ENCODE data around the gene LITAFD. TPM values are rescaled to one million over a fixed set of nuclear protein-coding genes. Genes with fewer than 3 reads are reported as not detected.

LITAFD gene
- total RNA-seq, 1 donor from 2014 or later = not detected

DNA sequence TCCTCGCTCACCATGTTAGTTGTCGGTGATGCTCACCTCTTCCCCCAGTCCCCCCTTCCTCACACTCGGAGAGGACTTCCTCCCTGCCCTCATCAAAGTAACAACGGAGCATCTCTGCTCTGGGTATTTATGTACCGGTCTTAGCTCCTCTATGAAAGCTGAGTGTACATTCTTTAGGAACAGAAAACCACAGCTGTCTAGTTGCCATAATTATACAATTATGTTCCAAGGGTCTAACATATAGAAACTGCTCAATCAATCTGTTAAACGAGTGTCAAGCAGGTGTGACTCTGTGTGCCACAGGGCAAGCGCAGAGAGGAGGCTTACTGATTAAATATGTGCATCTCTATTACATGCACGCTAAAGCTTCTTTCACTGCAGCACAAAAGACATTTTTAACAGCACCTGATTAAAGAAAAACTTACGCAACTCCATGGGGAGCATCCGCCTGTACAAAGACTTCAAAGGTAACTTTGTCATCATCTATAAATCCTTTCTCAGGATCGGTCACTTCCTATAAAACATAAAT lies 37.8 kb downstream of the LITAFD start:
- no peak for DNase-seq (ENCODE audit: low read depth, low spot score)

DNA sequence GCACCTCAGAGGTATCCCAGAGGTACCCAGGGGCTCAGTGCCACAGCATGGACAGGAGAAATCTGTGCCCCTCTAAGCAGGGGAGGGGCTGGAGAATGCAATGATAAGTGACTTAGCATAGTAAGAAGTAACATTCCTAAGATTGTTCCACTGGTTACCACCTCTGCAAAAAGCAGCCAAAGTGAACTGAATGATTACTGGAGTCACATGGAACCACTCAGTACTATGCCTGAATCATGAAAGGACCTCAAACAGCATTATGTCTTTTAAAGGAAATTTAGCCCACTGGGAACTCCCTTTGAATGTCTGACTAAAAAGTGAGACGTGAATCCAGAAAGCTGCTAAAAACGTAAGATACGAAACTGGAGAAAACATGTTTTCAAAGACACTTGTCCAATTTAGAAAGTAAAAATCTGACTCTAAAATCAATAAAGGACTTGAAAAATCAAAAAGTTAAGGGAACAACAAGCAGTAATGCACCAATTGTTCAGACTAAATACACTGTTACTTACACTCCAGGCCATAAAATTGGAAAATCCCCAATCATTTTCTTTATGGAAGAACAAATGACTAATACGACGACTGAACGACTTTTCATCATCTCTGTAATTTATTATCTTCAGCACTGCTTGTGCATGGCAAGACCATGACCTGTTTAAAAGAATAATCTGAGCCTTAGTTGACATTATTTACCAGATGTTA lies 38.6 kb downstream of the LITAFD start:
- no peak for DNase-seq (ENCODE audit: low read depth, low spot score)

DNA sequence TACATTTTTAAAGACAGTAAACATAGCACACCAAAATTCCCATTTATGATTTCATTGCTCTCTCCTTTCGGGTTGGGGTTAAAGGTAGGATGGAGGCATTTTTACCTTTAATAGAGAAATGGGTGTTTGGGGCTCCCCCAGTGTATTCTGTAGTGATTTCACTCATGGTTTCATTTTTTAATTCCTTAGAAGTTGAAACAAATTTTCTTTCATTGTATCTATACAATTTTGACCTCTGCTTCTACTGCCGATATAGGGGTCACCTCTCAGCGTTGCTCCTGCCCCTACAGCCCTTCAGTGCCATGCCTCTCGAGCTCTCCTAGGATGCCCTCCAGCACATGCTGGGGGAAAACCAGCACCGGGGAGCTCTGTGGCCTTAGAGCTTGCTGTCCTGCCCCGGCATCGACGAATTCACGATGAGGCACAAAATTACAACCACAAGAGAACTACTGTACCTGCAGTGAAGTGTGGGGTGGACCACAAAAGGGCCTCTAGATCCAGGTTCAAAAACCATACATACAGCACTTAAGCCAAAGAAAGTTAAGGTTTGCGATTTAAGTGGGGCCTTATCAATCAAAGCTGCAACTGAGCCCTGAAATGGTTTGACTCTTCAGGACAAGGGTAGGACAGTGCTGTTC lies 39.3 kb downstream of the LITAFD start:
- no peak for DNase-seq (ENCODE audit: low read depth, low spot score)

DNA sequence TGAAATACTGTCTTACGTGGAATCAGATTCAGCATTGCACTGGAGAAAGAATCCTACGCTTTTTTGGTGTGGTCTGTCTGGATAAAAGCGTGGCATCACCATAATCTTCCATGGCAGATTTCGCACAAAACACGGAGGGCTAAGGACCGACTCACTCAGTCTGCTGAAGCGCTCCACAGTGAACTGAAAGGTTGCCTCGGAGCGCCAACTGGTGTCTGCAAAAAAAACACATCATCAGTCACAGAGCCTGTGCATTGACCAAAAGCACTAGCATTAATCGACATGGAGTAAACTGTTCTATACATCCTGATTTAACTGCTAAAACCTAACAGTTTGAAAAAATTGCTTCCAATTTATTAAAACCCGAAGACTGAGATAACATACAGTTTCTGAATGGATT lies 41.0 kb downstream of the LITAFD start:
- no peak for DNase-seq (ENCODE audit: low read depth, low spot score)

DNA sequence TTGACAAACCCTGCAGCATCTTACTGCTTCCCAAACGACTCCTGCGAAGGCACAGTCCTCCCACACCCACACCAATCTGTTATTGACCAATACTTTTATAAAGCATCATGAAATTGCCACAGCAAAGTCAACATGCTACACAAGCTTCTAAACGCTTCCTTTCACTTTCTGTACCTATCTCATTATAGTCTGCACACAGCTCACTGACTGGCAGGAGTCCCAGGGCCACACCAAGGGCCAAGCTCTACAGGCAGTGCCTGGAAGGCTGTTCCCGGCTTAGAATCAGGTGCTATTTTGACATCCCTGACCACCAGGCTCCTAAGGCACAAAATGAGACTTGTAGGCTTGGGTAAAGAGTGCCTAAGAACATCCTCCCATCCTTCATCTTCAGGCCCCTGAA lies 42.1 kb downstream of the LITAFD start:
- no peak for DNase-seq (ENCODE audit: low read depth, low spot score)

DNA sequence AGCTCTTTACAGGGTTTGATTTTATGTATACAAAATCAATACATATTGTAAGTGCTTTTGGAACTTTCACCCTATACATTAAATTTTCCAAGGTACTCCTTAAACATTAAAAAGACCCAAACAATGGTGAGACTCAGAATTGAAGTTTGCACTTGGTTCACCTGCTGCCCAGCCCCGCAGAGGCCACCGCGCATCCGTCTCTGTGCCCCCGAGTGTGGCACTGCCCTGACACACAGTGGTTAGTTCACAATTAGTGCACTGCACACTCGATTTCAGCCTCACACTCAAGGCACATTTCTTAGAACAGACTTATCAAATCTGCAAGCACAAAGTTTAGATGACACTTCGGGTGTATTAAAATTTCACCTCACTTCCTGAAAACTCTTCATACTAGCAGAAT lies 43.3 kb downstream of the LITAFD start:
- no peak for DNase-seq (ENCODE audit: low read depth, low spot score)

DNA sequence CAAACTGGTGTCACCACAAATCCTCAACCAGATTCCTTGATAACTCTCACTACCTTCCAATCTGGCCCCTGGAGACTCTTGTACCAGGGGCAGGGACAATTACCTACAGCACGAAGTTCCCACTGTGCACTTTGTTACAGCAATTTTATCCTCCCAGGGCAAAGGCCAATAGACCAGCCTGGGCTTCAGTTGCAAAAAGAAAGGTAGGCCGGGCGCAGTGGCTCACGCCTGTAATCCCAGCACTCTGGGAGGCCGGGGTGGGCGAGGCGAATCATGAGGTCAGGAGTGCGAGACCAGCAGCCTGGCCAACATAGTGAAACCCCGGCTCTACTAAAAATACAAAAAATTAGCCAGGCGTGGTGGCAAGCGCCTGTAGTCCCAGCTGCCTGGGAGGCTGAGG lies 44.7 kb downstream of the LITAFD start:
- no peak for DNase-seq (ENCODE audit: low read depth, low spot score)

DNA sequence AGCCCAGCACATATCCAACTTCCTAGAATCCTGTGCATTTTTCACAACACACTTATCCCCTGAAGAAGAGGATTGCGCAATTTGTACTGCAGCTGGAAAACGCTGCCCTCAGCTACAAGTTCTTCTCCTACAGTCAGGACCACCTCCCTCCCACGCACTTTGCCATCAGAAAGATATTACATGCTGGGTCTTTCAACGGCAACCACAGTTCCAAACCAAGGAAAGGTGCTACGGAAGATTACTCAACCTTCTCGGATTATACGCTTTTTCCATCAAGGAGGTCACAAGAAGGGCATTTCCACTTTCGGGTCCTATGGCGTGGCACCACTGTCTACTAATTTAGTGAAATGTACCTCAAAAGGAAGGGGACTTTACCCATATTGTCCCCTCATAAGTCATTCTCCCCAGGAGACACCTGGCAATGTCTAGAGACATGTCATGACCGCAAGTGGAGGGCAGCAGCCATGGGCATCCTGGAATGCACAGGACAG lies 46.4 kb downstream of the LITAFD start:
- DNase-seq (ENCODE audit: low read depth, low spot score) = no peak

DNA sequence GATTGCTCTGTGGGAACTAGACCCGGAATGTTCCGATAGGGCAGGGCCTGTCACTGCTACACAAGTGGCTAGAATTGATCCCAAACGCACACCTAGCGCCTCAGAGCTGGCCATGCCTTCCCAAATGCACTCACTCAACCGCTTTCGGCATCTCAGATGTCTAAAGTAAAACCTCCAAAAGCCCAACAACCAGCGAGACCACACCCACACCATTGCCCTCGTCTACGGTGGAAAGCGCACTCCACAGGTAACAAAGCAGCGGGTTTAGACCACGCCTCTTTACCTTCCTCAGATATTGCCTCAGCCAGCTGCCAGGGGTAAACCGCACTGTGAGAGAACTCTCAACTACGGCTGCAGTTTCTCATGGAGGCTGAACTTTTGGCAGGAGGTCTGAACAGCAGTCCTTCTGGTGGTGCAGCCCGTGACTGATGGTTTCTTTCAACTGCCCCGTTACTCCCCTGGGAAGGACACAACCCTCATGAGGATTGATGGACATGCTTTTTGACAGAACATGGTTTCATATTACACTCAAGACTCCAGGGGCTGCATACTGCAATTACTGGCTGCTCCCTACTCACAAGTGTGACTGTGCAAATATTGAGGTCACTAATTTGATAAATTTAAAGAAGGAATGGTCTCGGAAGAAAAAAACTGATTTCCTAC lies 47.1 kb downstream of the LITAFD start:
- no peak for DNase-seq (ENCODE audit: low read depth, low spot score)

DNA sequence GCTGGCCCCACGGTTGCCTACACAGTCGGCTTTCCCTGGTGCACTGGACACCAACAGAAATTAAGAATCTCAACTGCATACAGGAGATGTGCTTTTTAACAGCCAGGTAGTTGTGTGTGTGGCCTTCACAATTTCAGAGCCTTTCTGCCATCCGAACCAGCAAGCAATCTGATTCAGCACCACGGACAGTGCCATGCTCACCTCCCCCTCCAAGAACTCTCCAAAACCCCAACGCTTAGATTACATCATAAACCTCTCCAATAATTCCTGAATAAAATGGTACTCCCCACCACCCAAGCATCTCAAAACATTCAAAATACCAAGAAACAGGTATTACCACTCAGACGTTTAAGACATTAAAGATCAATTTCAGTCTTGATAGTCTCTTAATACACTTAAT lies 49.7 kb downstream of the LITAFD start:
- DNase-seq (ENCODE audit: low read depth, low spot score) = peak; percentile 17

DNA sequence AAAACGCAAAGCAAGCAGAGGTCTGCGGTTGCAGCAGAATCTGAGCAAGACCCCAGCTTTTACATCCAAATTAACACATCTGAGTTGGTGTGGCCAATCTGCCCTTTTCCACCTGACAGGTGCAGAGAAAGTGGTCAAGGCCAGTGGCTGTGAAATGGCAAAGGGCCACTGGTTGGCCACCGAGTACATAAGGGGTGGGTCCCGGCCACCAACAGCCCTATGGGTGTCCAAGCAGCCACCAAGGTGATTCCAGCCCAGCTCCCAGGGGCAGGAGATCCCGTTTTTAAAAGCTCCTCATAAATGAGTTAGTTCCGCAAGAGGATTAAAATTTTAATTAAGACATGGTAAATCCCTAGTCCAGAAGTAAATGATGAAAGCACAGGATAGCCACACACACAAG lies 52.5 kb downstream of the LITAFD start:
- no peak for DNase-seq (ENCODE audit: low read depth, low spot score)

Other genes starting within 250 kb of the LITAFD start
- gene ABAT, start 207.7 kb upstream of the LITAFD start, total RNA-seq = 1.3 and 2.6 TPM in 2 replicates
- 6.5 and 6.7 TPM in 2 replicates for gene TMEM186, start 84.7 kb upstream of the LITAFD start, total RNA-seq
- 21.6 and 31.1 TPM in 2 replicates for gene PMM2, start 84.5 kb upstream of the LITAFD start, total RNA-seq
- gene CARHSP1, start 13.3 kb upstream of the LITAFD start, total RNA-seq = 140 and 155 TPM in 2 replicates
- 70.2 and 73.2 TPM in 2 replicates for gene USP7, start 81.6 kb downstream of the LITAFD start, total RNA-seq
- gene HAPSTR1, start 209.3 kb downstream of the LITAFD start, total RNA-seq = 70.5 and 74.2 TPM in 2 replicates